HEK293 (cell line): ENCODE results near the gene FBXO10.

ENCODE experiments used
- GLI2 ChIP-seq: fragments of 450-650 bp; formaldehyde crosslinking; IDR thresholded peaks from 2 replicates; pipeline ENCODE4; 2017; ENCODE audit warnings: missing biosample characterization, missing genetic modification characterization, low read depth, borderline replicate concordance
- KLF8 ChIP-seq: fragments of 450-650 bp; formaldehyde crosslinking; IDR thresholded peaks from 2 replicates; pipeline ENCODE4 v1.5.1; 2016; ENCODE audit warnings: missing biosample characterization, missing genetic modification characterization
- MYNN ChIP-seq: fragments of 450-650 bp; formaldehyde crosslinking; IDR thresholded peaks from 2 replicates; pipeline ENCODE4 v1.5.1; 2016; ENCODE audit warnings: missing biosample characterization, missing genetic modification characterization, borderline replicate concordance
- SALL2 ChIP-seq: fragments of 450-650 bp; formaldehyde crosslinking; IDR thresholded peaks from 2 replicates; pipeline ENCODE4 v1.5.0; 2017; ENCODE audit warnings: missing biosample characterization, mild to moderate bottlenecking, missing genetic modification characterization, borderline replicate concordance
- SP2 ChIP-seq: fragments of 450-650 bp; formaldehyde crosslinking; IDR thresholded peaks from 2 replicates; pipeline ENCODE4 v1.5.1; 2016; ENCODE audit warnings: missing biosample characterization, missing genetic modification characterization
- TRIM28 ChIP-seq: IDR thresholded peaks from 2 replicates; pipeline ENCODE4 v1.6.1; 2011; ENCODE audit warnings: low read length, control low read depth, borderline replicate concordance
- YY1 ChIP-seq: fragments of 450-650 bp; formaldehyde crosslinking; IDR thresholded peaks from 2 replicates; pipeline ENCODE4 v1.5.1; 2018; ENCODE audit warnings: missing biosample characterization, missing genetic modification characterization
- ZBTB48 ChIP-seq: fragments of 450-650 bp; formaldehyde crosslinking; IDR thresholded peaks from 2 replicates; pipeline ENCODE4 v1.5.1; 2016; ENCODE audit warnings: missing biosample characterization, missing genetic modification characterization
- ZNF157 ChIP-seq: fragments of 450-650 bp; formaldehyde crosslinking; IDR thresholded peaks from 2 replicates; pipeline ENCODE4 v1.5.1; 2016; ENCODE audit warnings: missing biosample characterization, missing genetic modification characterization
- ZNF169 ChIP-seq: fragments of 450-650 bp; formaldehyde crosslinking; IDR thresholded peaks from 2 replicates; pipeline ENCODE4 v1.5.1; 2016; ENCODE audit warnings: missing biosample characterization, missing genetic modification characterization
- ZNF266 ChIP-seq: fragments of 450-650 bp; formaldehyde crosslinking; IDR thresholded peaks from 2 replicates; pipeline ENCODE4 v1.5.1; 2016; ENCODE audit warnings: missing biosample characterization, missing genetic modification characterization, low read depth
- ZNF391 ChIP-seq: fragments of 450-650 bp; formaldehyde crosslinking; IDR thresholded peaks from 2 replicates; pipeline ENCODE4 v1.5.1; 2016; ENCODE audit warnings: low read depth, missing biosample characterization, missing genetic modification characterization, borderline replicate concordance
- ZNF394 ChIP-seq: fragments of 450-650 bp; formaldehyde crosslinking; IDR thresholded peaks from 2 replicates; pipeline ENCODE4 v1.5.1; 2016; ENCODE audit warnings: missing biosample characterization, missing genetic modification characterization, mild to moderate bottlenecking, moderate library complexity, borderline replicate concordance
- ZNF426 ChIP-seq: fragments of 450-650 bp; formaldehyde crosslinking; IDR thresholded peaks from 2 replicates; pipeline ENCODE4 v1.5.1; 2017; ENCODE audit warnings: missing biosample characterization, missing genetic modification characterization, mild to moderate bottlenecking, inconsistent platforms, moderate library complexity
- ZNF433 ChIP-seq: fragments of 450-650 bp; formaldehyde crosslinking; IDR thresholded peaks from 2 replicates; pipeline ENCODE4 v1.5.1; 2016; ENCODE audit warnings: missing biosample characterization, missing genetic modification characterization, low read depth
- ZNF555 ChIP-seq: fragments of 450-650 bp; formaldehyde crosslinking; conservative IDR thresholded peaks from 2 replicates; pipeline ENCODE4 v1.5.1; 2017; ENCODE audit warnings: missing biosample characterization, mild to moderate bottlenecking, missing genetic modification characterization, inconsistent platforms
- ZNF600 ChIP-seq: fragments of 450-650 bp; formaldehyde crosslinking; IDR thresholded peaks from 2 replicates; pipeline ENCODE4 v1.5.1; 2016; ENCODE audit warnings: missing biosample characterization, missing genetic modification characterization
- ZNF654 ChIP-seq: fragments of 450-650 bp; formaldehyde crosslinking; IDR thresholded peaks from 2 replicates; pipeline ENCODE4 v1.5.1; 2016; ENCODE audit warnings: low read depth, missing biosample characterization, missing genetic modification characterization
- ZNF747 ChIP-seq: fragments of 450-650 bp; formaldehyde crosslinking; IDR thresholded peaks from 2 replicates; pipeline ENCODE4 v1.5.1; 2016; ENCODE audit warnings: missing biosample characterization, missing genetic modification characterization
- ZSCAN30 ChIP-seq: fragments of 450-650 bp; IDR thresholded peaks from 2 replicates; pipeline ENCODE4 v1.5.1; 2018; ENCODE audit warnings: missing biosample characterization, mild to moderate bottlenecking, missing genetic modification characterization, moderate library complexity
- TF ChIP-seq, protein P1 (sequence below): fragments of 450-650 bp; formaldehyde crosslinking; IDR thresholded peaks from 2 replicates; pipeline ENCODE4 v1.5.1; 2016; ENCODE audit warnings: missing biosample characterization, missing genetic modification characterization
- TF ChIP-seq, protein P2 (sequence below): fragments of 450-650 bp; formaldehyde crosslinking; IDR thresholded peaks from 2 replicates; pipeline ENCODE4 v1.5.1; 2016; ENCODE audit warnings: missing biosample characterization, missing genetic modification characterization
- TF ChIP-seq, protein P3 (sequence below): fragments of 450-650 bp; formaldehyde crosslinking; IDR thresholded peaks from 2 replicates; pipeline ENCODE4 v1.5.1; 2016; ENCODE audit warnings: missing biosample characterization, missing genetic modification characterization
- TF ChIP-seq, protein P4 (sequence below): sonication (generic); formaldehyde crosslinking; IDR thresholded peaks from 2 replicates; pipeline ENCODE4 v1.8.1; 2022; ENCODE audit warnings: mild to moderate bottlenecking, moderate library complexity, missing genetic modification reagents
- TF ChIP-seq, protein P5 (sequence below): fragments of 450-650 bp; IDR thresholded peaks from 2 replicates; pipeline ENCODE4 v1.5.1; 2018; ENCODE audit warnings: missing biosample characterization, mild to moderate bottlenecking, missing genetic modification characterization
- TF ChIP-seq, protein P6 (sequence below): fragments of 450-650 bp; formaldehyde crosslinking; IDR thresholded peaks from 2 replicates; pipeline ENCODE4 v1.5.1; 2016; ENCODE audit warnings: missing biosample characterization, missing genetic modification characterization, low read depth
- TF ChIP-seq, protein P7 (sequence below): fragments of 450-650 bp; formaldehyde crosslinking; IDR thresholded peaks from 2 replicates; pipeline ENCODE4 v1.5.1; 2016; ENCODE audit warnings: missing biosample characterization, missing genetic modification characterization

The FBXO10 gene

DNA sequence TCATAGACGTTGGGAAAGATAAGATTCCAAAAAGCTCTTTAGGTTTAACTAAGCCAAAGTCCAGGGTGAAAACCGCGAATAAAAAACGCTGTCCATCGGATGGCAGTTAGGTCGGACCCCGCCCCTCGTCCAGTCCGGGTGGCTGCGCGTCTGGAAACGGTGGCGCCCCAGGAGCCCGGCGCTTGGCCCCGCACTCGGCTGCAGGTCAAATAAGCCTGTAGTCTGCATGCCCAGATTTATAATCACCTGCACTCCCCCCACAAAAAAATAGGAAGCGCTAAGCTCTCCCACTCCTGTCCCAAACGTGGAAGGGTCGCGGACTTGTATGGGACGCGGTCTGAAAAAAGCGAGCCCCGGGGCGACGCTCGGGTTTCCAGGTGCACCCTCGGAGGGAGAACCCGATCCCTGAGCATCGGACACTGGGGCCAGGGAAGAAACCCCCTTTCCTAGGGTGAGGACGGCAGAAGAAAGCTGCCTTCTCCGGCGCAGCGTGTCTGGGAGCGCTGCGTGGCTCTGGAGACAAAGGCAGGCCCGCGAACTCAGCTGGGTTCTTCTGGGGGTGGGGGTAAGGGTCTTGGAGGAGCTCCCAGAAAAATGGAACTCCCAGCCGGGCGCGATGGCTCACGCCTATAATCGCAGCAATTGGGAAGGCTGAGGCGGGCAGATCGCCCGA is 110.0 kb downstream of the FBXO10 start (continued):
- TF ChIP-seq ZNF433 (tag by site-specific recombination) (no peak), SALL2 (tag by site-specific recombination) (no peak), ZBTB48 (no peak; the same call in 1 of the 2 replicates), ZNF654 (tag by site-specific recombination) (no peak), TRIM28 (no peak), GLI2 (tag by site-specific recombination) (no peak), KLF8 (tag by site-specific recombination) (peak; percentile 22; the same call in 1 of the 2 replicates), ZNF394 (tag by site-specific recombination) (no peak), ZNF600 (no peak), ZNF169 (tag by site-specific recombination) (no peak), YY1 (tag by site-specific recombination) (0 out of 2 replicates have a peak, but pooled peaks have one; percentile 13), SP2 (tag by site-specific recombination) (peak; percentile 72), ZNF426 (no peak), ZNF157 (tag by site-specific recombination) (no peak), ZNF555 (tag by site-specific recombination) (no peak), ZNF266 (tag by site-specific recombination) (no peak), ZSCAN30 (tag by site-specific recombination) (peak; percentile 17; the same call in 1 of the 2 replicates), ZNF391 (tag by site-specific recombination) (0 out of 2 replicates have a peak, but pooled peaks have one; percentile 15), MYNN (tag by site-specific recombination) (no peak), ZNF747 (no peak)
- TF ChIP-seq, protein P1, sequence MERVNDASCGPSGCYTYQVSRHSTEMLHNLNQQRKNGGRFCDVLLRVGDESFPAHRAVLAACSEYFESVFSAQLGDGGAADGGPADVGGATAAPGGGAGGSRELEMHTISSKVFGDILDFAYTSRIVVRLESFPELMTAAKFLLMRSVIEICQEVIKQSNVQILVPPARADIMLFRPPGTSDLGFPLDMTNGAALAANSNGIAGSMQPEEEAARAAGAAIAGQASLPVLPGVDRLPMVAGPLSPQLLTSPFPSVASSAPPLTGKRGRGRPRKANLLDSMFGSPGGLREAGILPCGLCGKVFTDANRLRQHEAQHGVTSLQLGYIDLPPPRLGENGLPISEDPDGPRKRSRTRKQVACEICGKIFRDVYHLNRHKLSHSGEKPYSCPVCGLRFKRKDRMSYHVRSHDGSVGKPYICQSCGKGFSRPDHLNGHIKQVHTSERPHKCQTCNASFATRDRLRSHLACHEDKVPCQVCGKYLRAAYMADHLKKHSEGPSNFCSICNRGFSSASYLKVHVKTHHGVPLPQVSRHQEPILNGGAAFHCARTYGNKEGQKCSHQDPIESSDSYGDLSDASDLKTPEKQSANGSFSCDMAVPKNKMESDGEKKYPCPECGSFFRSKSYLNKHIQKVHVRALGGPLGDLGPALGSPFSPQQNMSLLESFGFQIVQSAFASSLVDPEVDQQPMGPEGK (tag by site-specific recombination): 0 out of 2 replicates have a peak, but pooled peaks have one; percentile 38
- TF ChIP-seq, protein P2, sequence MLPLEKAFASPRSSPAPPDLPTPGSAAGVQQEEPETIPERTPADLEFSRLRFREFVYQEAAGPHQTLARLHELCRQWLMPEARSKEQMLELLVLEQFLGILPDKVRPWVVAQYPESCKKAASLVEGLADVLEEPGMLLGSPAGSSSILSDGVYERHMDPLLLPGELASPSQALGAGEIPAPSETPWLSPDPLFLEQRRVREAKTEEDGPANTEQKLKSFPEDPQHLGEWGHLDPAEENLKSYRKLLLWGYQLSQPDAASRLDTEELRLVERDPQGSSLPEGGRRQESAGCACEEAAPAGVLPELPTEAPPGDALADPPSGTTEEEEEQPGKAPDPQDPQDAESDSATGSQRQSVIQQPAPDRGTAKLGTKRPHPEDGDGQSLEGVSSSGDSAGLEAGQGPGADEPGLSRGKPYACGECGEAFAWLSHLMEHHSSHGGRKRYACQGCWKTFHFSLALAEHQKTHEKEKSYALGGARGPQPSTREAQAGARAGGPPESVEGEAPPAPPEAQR: no peak
- TF ChIP-seq, protein P3, sequence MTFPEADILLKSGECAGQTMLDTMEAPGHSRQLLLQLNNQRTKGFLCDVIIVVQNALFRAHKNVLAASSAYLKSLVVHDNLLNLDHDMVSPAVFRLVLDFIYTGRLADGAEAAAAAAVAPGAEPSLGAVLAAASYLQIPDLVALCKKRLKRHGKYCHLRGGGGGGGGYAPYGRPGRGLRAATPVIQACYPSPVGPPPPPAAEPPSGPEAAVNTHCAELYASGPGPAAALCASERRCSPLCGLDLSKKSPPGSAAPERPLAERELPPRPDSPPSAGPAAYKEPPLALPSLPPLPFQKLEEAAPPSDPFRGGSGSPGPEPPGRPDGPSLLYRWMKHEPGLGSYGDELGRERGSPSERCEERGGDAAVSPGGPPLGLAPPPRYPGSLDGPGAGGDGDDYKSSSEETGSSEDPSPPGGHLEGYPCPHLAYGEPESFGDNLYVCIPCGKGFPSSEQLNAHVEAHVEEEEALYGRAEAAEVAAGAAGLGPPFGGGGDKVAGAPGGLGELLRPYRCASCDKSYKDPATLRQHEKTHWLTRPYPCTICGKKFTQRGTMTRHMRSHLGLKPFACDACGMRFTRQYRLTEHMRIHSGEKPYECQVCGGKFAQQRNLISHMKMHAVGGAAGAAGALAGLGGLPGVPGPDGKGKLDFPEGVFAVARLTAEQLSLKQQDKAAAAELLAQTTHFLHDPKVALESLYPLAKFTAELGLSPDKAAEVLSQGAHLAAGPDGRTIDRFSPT: peak; percentile 83; the same call in 1 of the 2 replicates
- TF ChIP-seq, protein P4, sequence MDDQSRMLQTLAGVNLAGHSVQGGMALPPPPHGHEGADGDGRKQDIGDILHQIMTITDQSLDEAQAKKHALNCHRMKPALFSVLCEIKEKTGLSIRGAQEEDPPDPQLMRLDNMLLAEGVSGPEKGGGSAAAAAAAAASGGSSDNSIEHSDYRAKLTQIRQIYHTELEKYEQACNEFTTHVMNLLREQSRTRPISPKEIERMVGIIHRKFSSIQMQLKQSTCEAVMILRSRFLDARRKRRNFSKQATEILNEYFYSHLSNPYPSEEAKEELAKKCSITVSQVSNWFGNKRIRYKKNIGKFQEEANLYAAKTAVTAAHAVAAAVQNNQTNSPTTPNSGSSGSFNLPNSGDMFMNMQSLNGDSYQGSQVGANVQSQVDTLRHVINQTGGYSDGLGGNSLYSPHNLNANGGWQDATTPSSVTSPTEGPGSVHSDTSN (CRISPR knock-in tag): no peak
- TF ChIP-seq, protein P5, sequence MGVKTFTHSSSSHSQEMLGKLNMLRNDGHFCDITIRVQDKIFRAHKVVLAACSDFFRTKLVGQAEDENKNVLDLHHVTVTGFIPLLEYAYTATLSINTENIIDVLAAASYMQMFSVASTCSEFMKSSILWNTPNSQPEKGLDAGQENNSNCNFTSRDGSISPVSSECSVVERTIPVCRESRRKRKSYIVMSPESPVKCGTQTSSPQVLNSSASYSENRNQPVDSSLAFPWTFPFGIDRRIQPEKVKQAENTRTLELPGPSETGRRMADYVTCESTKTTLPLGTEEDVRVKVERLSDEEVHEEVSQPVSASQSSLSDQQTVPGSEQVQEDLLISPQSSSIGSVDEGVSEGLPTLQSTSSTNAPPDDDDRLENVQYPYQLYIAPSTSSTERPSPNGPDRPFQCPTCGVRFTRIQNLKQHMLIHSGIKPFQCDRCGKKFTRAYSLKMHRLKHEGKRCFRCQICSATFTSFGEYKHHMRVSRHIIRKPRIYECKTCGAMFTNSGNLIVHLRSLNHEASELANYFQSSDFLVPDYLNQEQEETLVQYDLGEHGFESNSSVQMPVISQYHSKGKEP (tag by site-specific recombination): no peak
- TF ChIP-seq, protein P6, sequence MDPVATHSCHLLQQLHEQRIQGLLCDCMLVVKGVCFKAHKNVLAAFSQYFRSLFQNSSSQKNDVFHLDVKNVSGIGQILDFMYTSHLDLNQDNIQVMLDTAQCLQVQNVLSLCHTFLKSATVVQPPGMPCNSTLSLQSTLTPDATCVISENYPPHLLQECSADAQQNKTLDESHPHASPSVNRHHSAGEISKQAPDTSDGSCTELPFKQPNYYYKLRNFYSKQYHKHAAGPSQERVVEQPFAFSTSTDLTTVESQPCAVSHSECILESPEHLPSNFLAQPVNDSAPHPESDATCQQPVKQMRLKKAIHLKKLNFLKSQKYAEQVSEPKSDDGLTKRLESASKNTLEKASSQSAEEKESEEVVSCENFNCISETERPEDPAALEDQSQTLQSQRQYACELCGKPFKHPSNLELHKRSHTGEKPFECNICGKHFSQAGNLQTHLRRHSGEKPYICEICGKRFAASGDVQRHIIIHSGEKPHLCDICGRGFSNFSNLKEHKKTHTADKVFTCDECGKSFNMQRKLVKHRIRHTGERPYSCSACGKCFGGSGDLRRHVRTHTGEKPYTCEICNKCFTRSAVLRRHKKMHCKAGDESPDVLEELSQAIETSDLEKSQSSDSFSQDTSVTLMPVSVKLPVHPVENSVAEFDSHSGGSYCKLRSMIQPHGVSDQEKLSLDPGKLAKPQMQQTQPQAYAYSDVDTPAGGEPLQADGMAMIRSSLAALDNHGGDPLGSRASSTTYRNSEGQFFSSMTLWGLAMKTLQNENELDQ: no peak
- TF ChIP-seq, protein P7, sequence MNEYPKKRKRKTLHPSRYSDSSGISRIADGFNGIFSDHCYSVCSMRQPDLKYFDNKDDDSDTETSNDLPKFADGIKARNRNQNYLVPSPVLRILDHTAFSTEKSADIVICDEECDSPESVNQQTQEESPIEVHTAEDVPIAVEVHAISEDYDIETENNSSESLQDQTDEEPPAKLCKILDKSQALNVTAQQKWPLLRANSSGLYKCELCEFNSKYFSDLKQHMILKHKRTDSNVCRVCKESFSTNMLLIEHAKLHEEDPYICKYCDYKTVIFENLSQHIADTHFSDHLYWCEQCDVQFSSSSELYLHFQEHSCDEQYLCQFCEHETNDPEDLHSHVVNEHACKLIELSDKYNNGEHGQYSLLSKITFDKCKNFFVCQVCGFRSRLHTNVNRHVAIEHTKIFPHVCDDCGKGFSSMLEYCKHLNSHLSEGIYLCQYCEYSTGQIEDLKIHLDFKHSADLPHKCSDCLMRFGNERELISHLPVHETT (tag by site-specific recombination): no peak
